HCEC 1CT (cell line): Measurements from ENCODE around the gene KDM6B.

ENCODE experiments used
- DNase-seq: peaks from one replicate; pipeline ENCODE4 v3.0.0-alpha.2; 2017

KDM6B gene

GRCh38 chr17:7882068-7882467 lies 48.1 kb downstream of the KDM6B start:
- DNase-seq, result no peak

DNA sequence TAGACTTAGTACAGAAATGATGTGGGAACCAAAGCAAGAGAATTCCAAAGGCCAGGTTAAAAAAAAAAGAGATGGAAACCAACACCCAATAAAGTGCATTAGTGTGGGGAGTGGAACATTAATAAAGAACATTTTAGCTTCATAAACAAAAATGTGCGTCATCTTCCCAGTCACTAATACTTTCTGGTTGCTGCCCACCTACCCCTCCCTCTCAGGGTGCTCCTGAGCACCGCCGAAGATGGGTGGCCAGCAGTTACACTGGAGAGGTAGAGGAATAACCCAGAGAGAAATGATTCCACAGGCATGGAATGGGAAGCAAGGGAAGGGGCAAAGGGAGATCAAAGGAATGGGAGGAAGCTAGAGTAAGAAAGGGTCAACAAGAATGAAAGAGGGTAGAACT lies 48.6 kb downstream of the KDM6B start:
- DNase-seq, result no peak
